ENCODE data around the gene NTSR1.

The NTSR1 gene

GRCh38 chr20:62709537-62709905 is 885 bp downstream of the NTSR1 start:
- no peak for DNase-seq (ENCODE audit: low read depth in 2 of 2)

- no peak for DNase-seq (ENCODE audit: low read depth in 2 of 2)
These were observed 1.7 kb downstream of the NTSR1 start for GRCh38 chr20:62710221-62710885.

- no peak for DNase-seq (ENCODE audit: low read depth in 2 of 2)
These were observed 2.5 kb downstream of the NTSR1 start for GRCh38 chr20:62710886-62711702.

GRCh38 chr20:62711703-62712101 is 3.1 kb downstream of the NTSR1 start:
- DNase-seq (ENCODE audit: low read depth in 2 of 2), result no peak

GRCh38 chr20:62712606-62713005 is 4.0 kb downstream of the NTSR1 start:
- DNase-seq (ENCODE audit: low read depth in 2 of 2), result no peak

- no peak for DNase-seq (ENCODE audit: low read depth in 2 of 2)
These were observed 5.4 kb downstream of the NTSR1 start for GRCh38 chr20:62714006-62714405.

- no peak for DNase-seq (ENCODE audit: low read depth in 2 of 2)
These were observed 6.2 kb downstream of the NTSR1 start for GRCh38 chr20:62714799-62715198.

GRCh38 chr20:62715201-62715600 is 6.6 kb downstream of the NTSR1 start:
- no peak for DNase-seq (ENCODE audit: low read depth in 2 of 2)

GRCh38 chr20:62716198-62716940 is 7.7 kb downstream of the NTSR1 start:
- no peak for DNase-seq (ENCODE audit: low read depth in 2 of 2)

- DNase-seq (ENCODE audit: low read depth in 2 of 2), result no peak
These were observed 8.3 kb downstream of the NTSR1 start for GRCh38 chr20:62716941-62717310.

- no peak for DNase-seq (ENCODE audit: low read depth in 2 of 2)
These were observed 9.3 kb downstream of the NTSR1 start for GRCh38 chr20:62717933-62718332.

GRCh38 chr20:62718546-62718945 is 9.9 kb downstream of the NTSR1 start:
- no peak for DNase-seq (ENCODE audit: low read depth in 2 of 2)

- DNase-seq (ENCODE audit: low read depth in 2 of 2), result no peak
These were observed 10.8 kb downstream of the NTSR1 start for GRCh38 chr20:62719250-62719935.

- DNase-seq (ENCODE audit: low read depth in 2 of 2), result no peak
These were observed 13.1 kb downstream of the NTSR1 start for GRCh38 chr20:62721511-62722370.

- DNase-seq (ENCODE audit: low read depth in 2 of 2), result no peak
These were observed 14.0 kb downstream of the NTSR1 start for GRCh38 chr20:62722627-62723026.

GRCh38 chr20:62723351-62723750 is 14.7 kb downstream of the NTSR1 start:
- DNase-seq (ENCODE audit: low read depth in 2 of 2), result no peak

GRCh38 chr20:62723768-62724450 is 15.3 kb downstream of the NTSR1 start:
- no peak for DNase-seq (ENCODE audit: low read depth in 2 of 2)

GRCh38 chr20:62724692-62725595 is 16.3 kb downstream of the NTSR1 start:
- no peak for DNase-seq (ENCODE audit: low read depth in 2 of 2)

GRCh38 chr20:62725596-62726268 is 17.1 kb downstream of the NTSR1 start:
- DNase-seq (ENCODE audit: low read depth in 2 of 2), result no peak

Measured in fibroblast of skin of left biceps (primary cell).